ENCODE measurements around the gene SYCE1L. TPM values are rescaled to one million over a fixed set of nuclear protein-coding genes. Genes with fewer than 3 reads are reported as not detected.

Gene SYCE1L
- total RNA-seq, 1 donor from 2014 or later = 4.2 TPM

- Histone ChIP-seq H3K4me1 (no peaks in the 10 kb centered on the region), H3K27ac (no peak overlapping the region), H3K9me3 (no peaks in the 10 kb centered on the region), H3K27me3 (no peaks in the 10 kb centered on the region), H3K36me3 (no peaks in the 10 kb centered on the region), H3K4me3 (no peak overlapping the region)
- TF ChIP-seq POLR2AphosphoS5 (IDR thresholded peaks at IDR 0.05; ENCODE audit: insufficient read depth in 1 of 2, low read depth in 1 of 2) (no peak), CTCF (IDR thresholded peaks at IDR 0.05) (no peak), POLR2A (IDR thresholded peaks at IDR 0.05) (no peak)
- no peak for DNase-seq (ENCODE audit: extremely low spot score in 2 of 2)
- intact Hi-C loops (cut with DNase I) = no loop called here
Observed at GRCh38 chr16:77166726-77167125, 32.5 kb upstream of the SYCE1L start.

- H3K4me1 ChIP-seq = no peaks in the 10 kb centered on the region
- intact Hi-C loops (cut with DNase I) = no loop called here
Observed at GRCh38 chr16:77168901-77169300, 30.3 kb upstream of the SYCE1L start.

GRCh38 chr16:77169650-77170236 lies 29.5 kb upstream of the SYCE1L start:
- Histone ChIP-seq H3K4me1 (no peaks in the 10 kb centered on the region), H3K36me3 (no peaks in the 10 kb centered on the region), H3K4me3 (no peak overlapping the region), H3K27ac (no peak overlapping the region), H3K9me3 (no peaks in the 10 kb centered on the region), H3K27me3 (no peaks in the 10 kb centered on the region)
- TF ChIP-seq CTCF (IDR thresholded peaks at IDR 0.05) = no peak
- TF ChIP-seq POLR2A (IDR thresholded peaks at IDR 0.05) = no peak
- no peak for TF ChIP-seq POLR2AphosphoS5 (IDR thresholded peaks at IDR 0.05; ENCODE audit: insufficient read depth in 1 of 2, low read depth in 1 of 2)
- intact Hi-C loops (cut with DNase I) = loop anchor here (5.0 kb wide), 1 partner anchor 1372 kb away; no protein-coding TSS in a partner anchor
- no peak for DNase-seq (ENCODE audit: extremely low spot score in 2 of 2)

More at GRCh38 chr16:77168901-77169300, 30.3 kb upstream of the SYCE1L start:
- H3K9me3 ChIP-seq = no peaks in the 10 kb centered on the region
- no peaks in the 10 kb centered on the region for H3K36me3 ChIP-seq
- TF ChIP-seq POLR2A (IDR thresholded peaks at IDR 0.05) (no peak), POLR2AphosphoS5 (IDR thresholded peaks at IDR 0.05; ENCODE audit: insufficient read depth in 1 of 2, low read depth in 1 of 2) (no peak), CTCF (IDR thresholded peaks at IDR 0.05) (no peak)
- H3K27me3 ChIP-seq = no peaks in the 10 kb centered on the region
- H3K4me3 ChIP-seq = no peak overlapping the region
- no peak overlapping the region for H3K27ac ChIP-seq
- no peak for DNase-seq (ENCODE audit: extremely low spot score in 2 of 2)

GRCh38 chr16:77170805-77171204 lies 28.4 kb upstream of the SYCE1L start:
- H3K27me3 ChIP-seq = no peaks in the 10 kb centered on the region
- H3K4me1 ChIP-seq = no peaks in the 10 kb centered on the region
- no peaks in the 10 kb centered on the region for H3K9me3 ChIP-seq
- H3K4me3 ChIP-seq = no peak overlapping the region
- DNase-seq (ENCODE audit: extremely low spot score in 2 of 2) = no peak
- intact Hi-C loops (cut with DNase I) = loop anchor here (5.0 kb wide), 1 partner anchor 1374 kb away; no protein-coding TSS in a partner anchor
- H3K36me3 ChIP-seq = no peaks in the 10 kb centered on the region
- TF ChIP-seq POLR2AphosphoS5 (IDR thresholded peaks at IDR 0.05; ENCODE audit: insufficient read depth in 1 of 2, low read depth in 1 of 2) = no peak
- TF ChIP-seq POLR2A (IDR thresholded peaks at IDR 0.05) = no peak
- no peak for TF ChIP-seq CTCF (IDR thresholded peaks at IDR 0.05)
- H3K27ac ChIP-seq = no peak overlapping the region

Measured in vagina (tissue), 2 donors.